Ishikawa (cell line): Measurements from ENCODE around the gene RSAD1.

Experiments used
- EP300 ChIP-seq: IDR thresholded peaks from 2 replicates; pipeline ENCODE4 v1.6.1; 2012; ENCODE audit warnings: borderline replicate concordance
- NFIC ChIP-seq: IDR thresholded peaks from 2 replicates; pipeline ENCODE4 v1.6.1; 2012
- RAD21 ChIP-seq: IDR thresholded peaks from 2 replicates; pipeline ENCODE4 v1.6.1; 2012; ENCODE audit warnings: low read depth
- REST ChIP-seq: IDR thresholded peaks from 2 replicates; pipeline ENCODE4 v1.6.1; 2012; ENCODE audit warnings: low read depth, mild to moderate bottlenecking
- TCF12 ChIP-seq: IDR thresholded peaks from 2 replicates; pipeline ENCODE4 v1.6.1; 2012; ENCODE audit warnings: low read depth
- ZBTB7A ChIP-seq: IDR thresholded peaks from 2 replicates; pipeline ENCODE4 v1.6.1; 2012; ENCODE audit warnings: low read depth

- TF ChIP-seq EP300 (no peak), REST (no peak), RAD21 (no peak), NFIC (no peak), ZBTB7A (no peak), TCF12 (no peak)
Measured at GRCh38 chr17:50469671-50470305, 8.9 kb upstream of the RSAD1 start.
